Mucosa of descending colon (tissue), 3 donors: ENCODE results near the gene TANC1. TPM values are rescaled to one million over a fixed set of nuclear protein-coding genes. Genes with fewer than 3 reads are reported as not detected.

ENCODE experiments used
- ATAC-seq: fragments of 200-7000 bp; cut with Tn5 transposase; one replicate; pipeline ENCODE4 v1.9.1; 2020; ENCODE audit warnings: mild to moderate bottlenecking, moderate library complexity
- DNase-seq, 3 donors: peaks; one replicate each; pipeline ENCODE4 v3.0.0-alpha.2; 2020
- H3K36me3 ChIP-seq: fragments of 200-600 bp; one replicate; pipeline ENCODE4 v1.8.0; 2021; ENCODE audit warnings: low read depth, mild to moderate bottlenecking
- H3K4me1 ChIP-seq: fragments of 200-600 bp; one replicate; pipeline ENCODE4 v1.8.0; 2021; ENCODE audit warnings: low read depth, mild to moderate bottlenecking
- H3K4me3 ChIP-seq: fragments of 200-600 bp; one replicate; pipeline ENCODE4 v1.8.0; 2021; ENCODE audit warnings: mild to moderate bottlenecking
- H3K9me3 ChIP-seq: fragments of 200-600 bp; one replicate; pipeline ENCODE4 v1.8.0; 2021; ENCODE audit warnings: mild to moderate bottlenecking
- intact Hi-C, 2 donors: fragments of 100-400 bp; cut with DNase I in 1 of 2; cut with micrococcal nuclease in 1 of 2; formaldehyde crosslinking; loops; one replicate each; pipeline versions ENCODE4 v1.11.0 to v1.11.1; 2022; cut with DNase I, micrococcal nuclease
- total RNA-seq, 3 donors: library from RNA; stranded (reverse); fragmentation: NEBNext Ultra II Directional in 2 of 3; extraction: Animal tissue kit (Norgen Biotek cat#: 25700) in 2 of 3; gene quantifications; one replicate each; pipeline versions ENCODE4 v1.2.1 to v1.2.4, GENCODE V29; 2021 to 2023
- TF ChIP-seq, protein P1 (sequence below): fragments of 200-600 bp; IDR thresholded peaks from one replicate; pipeline ENCODE4 v1.8.0; 2022; ENCODE audit warnings: antibody characterized with exemption, mild to moderate bottlenecking
- donor health status: DM: no; HTN: no; CAD: no; lungs with moderate emphysema.
- donor health status: DM: no; HTN: no; CAD: no.
- donor health status: DM: no; HTN: yes; CAD: no.

The TANC1 gene
- total RNA-seq, 3 donors from 2014 or later, result 30.7 to 55.5 (median 41.0) TPM

DNA sequence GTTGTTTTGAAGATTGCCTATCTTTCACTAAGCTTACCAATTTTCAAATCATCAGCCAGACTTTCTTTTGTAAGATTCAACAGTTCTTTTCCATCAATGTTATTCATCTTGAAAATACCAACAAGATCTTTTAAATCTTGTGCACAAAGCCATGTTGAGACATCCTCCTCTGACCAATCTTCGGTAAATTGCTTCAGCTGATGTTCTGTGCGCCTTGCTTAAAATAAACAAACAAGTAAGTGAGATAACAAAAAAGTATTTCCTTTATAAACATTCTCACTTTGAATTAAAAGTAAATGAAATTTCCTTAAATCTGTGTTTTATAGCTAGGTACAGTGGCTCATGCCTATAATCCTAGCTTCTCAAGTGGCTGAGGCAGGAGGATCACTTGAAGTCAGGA lies 287.7 kb downstream of the TANC1 start:
- no peaks in the 10 kb centered on the region for H3K9me3 ChIP-seq
- H3K4me1 ChIP-seq, result no peaks in the 10 kb centered on the region
- no peak for ATAC-seq
- no peaks in the 10 kb centered on the region for H3K36me3 ChIP-seq
- TF ChIP-seq, protein P1, sequence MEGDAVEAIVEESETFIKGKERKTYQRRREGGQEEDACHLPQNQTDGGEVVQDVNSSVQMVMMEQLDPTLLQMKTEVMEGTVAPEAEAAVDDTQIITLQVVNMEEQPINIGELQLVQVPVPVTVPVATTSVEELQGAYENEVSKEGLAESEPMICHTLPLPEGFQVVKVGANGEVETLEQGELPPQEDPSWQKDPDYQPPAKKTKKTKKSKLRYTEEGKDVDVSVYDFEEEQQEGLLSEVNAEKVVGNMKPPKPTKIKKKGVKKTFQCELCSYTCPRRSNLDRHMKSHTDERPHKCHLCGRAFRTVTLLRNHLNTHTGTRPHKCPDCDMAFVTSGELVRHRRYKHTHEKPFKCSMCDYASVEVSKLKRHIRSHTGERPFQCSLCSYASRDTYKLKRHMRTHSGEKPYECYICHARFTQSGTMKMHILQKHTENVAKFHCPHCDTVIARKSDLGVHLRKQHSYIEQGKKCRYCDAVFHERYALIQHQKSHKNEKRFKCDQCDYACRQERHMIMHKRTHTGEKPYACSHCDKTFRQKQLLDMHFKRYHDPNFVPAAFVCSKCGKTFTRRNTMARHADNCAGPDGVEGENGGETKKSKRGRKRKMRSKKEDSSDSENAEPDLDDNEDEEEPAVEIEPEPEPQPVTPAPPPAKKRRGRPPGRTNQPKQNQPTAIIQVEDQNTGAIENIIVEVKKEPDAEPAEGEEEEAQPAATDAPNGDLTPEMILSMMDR, result no peak
- no peak for DNase-seq
- H3K4me3 ChIP-seq, result no peak overlapping the region
- intact Hi-C loops, result no loop called here

DNA sequence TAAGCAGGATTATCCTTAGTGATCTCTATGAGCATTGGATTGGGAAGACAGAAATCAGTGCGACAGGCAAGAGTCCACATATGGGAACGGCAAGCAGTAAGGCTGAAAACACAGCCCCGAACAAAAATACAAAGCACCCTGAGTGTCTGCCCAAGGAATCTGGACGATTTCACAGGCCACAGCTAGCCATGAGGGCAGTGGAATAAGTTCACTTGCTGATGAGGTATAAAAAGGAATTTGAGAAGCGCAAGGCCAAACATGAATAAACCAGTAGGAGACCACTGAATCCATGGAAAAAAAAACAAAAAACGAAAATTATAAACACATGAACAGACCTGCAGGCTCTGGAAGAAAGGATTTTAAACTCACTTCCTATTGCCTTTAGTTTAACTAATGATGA lies 293.8 kb downstream of the TANC1 start:
- TF ChIP-seq, protein P1, result no peak
- Histone ChIP-seq H3K4me3 (no peak overlapping the region), H3K4me1 (no peaks in the 10 kb centered on the region), H3K36me3 (no peaks in the 10 kb centered on the region), H3K9me3 (no peaks in the 10 kb centered on the region)
- DNase-seq, result no peak
- ATAC-seq, result no peak
- intact Hi-C loops, result no loop called here

DNA sequence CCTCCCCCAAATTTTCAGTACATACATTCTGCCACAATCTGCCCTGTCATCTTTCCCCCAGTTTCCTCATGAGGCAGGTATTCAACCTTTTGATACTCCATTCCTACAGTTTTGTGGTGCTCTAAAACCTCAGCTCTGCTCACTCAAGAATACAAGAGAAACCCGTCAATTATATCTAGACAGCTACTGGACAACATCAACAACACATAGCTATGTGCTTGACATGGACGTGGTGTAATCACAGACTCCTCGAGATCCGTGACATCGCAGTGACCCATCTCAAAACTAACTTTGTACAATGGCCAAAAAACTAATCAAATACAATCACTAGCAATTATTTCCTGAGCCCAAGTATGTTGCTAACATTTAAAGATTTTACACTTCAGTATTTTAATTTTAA lies 294.5 kb downstream of the TANC1 start:
- no peaks in the 10 kb centered on the region for H3K9me3 ChIP-seq
- intact Hi-C loops, result no loop called here
- DNase-seq (no peak), ATAC-seq (no peak)
- H3K36me3 ChIP-seq, result no peaks in the 10 kb centered on the region
- no peaks in the 10 kb centered on the region for H3K4me1 ChIP-seq
- TF ChIP-seq, protein P1, result no peak
- no peak overlapping the region for H3K4me3 ChIP-seq

DNA sequence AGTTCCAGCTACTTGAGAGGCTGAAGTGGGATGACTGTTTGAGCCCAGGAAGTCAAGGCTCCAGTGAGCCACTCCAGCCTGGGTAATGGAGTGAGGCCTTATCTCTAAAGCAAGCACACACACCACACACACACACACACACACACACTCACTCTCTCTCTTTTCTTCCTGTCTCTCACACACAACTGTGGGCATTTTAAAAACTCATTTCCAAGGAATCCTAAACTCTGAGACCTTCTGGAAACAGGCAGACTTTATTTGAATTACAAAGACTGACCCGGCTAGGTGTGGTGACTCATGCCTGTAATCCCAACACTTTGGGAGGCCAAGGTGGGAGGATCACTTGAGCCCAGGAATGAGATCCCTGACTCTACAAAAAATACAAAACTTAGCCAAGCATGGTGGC lies 296.7 kb downstream of the TANC1 start:
- intact Hi-C loops, result no loop called here
- ATAC-seq (peak; percentile 25), DNase-seq (no peak)
- no peak overlapping the region for H3K4me3 ChIP-seq
- TF ChIP-seq, protein P1, result no peak
- H3K4me1 ChIP-seq, result no peaks in the 10 kb centered on the region
- no peaks in the 10 kb centered on the region for H3K36me3 ChIP-seq
- no peaks in the 10 kb centered on the region for H3K9me3 ChIP-seq

DNA sequence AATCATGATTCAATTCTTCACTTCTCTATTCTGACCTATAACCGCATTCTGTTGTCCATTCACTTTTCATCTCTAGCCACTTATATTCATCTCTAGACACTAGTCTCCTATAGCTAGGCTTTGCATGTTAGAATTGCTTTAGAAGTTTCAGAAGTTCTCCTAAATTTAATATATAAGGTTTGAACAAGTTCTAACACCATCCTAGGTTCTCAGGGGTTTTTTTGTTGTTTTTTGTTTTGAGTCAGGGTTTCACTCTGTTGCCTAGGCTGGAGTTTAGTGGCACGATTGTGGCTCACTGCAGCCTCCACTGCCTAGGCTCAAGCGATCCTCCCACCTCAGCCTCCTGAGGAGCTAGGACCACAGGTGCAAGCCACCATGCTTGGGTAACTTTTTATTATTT lies 298.1 kb downstream of the TANC1 start:
- Histone ChIP-seq H3K36me3 (no peaks in the 10 kb centered on the region), H3K4me1 (no peaks in the 10 kb centered on the region), H3K4me3 (no peak overlapping the region), H3K9me3 (no peaks in the 10 kb centered on the region)
- ATAC-seq (no peak), DNase-seq (no peak)
- intact Hi-C loops, result no loop called here
- TF ChIP-seq, protein P1, result no peak

DNA sequence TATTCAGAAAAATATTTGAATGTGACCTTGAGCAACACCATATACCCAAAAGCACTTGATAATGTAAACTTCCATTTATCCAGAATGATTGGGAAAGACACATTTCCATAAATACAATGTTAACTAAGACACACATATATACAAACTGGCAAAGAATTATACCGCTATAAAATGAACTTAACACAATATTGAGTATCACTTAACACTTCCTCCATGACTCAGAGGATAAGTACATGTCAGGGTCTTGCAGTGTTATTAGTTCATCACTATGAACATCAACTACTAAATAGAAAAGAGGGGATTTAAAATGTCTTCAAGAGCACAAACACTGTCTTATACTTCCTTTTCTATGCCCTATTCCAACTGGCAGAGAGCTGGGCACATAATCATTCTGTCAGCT lies 299.5 kb downstream of the TANC1 start:
- no peaks in the 10 kb centered on the region for H3K9me3 ChIP-seq
- no peak for ATAC-seq
- intact Hi-C loops, result no loop called here
- DNase-seq, result no peak
- H3K4me3 ChIP-seq, result no peak overlapping the region
- H3K36me3 ChIP-seq, result no peaks in the 10 kb centered on the region
- TF ChIP-seq, protein P1, result no peak
- no peaks in the 10 kb centered on the region for H3K4me1 ChIP-seq
